Measurements from ENCODE around the gene ANKDD1B.

DNA sequence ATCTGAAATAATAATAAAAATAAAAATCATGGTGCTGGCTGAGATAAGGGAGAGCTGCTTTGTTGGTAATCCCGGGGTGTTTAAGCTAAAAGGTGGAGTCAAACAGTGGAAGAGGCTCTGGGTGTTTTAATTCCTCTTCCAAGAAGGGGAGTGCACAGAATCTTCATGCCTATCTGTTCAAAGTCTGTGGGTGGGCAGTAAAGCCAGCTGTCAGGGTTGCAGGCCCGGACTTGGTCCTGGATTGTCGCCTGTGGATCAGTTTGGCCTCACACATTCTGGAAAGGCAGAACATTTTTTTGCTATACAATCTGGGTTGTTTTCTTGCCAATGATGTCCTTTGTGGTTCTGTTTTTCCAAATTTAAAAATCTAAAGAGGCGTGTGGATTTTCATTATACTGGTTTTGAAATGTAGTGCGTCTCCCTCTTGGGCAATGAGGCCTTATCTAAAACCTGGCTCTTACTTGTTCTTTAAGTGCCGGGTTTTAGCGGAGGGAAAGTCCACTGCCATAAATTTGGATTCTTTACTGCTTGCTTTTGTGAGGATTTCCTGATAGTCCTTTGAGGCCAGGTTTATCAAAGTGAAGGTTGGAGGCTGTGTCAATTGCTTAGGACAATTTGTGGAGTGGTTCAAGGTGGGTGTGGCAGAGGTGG, 5.8 kb downstream of the ANKDD1B start:
- TF ChIP-seq CTCF (tag by site-specific recombination; IDR thresholded peaks at IDR 0.05) (no peak), ZNF785 (tag by site-specific recombination; IDR thresholded peaks at IDR 0.05) (no peak), BCL11A (tag by site-specific recombination; IDR thresholded peaks at IDR 0.05; ENCODE audit: low read depth) (no peak), ZNF423 (tag by site-specific recombination; IDR thresholded peaks at IDR 0.05) (no peak), ZNF362 (tag by site-specific recombination; IDR thresholded peaks at IDR 0.05) (no peak), YY1 (tag by site-specific recombination; IDR thresholded peaks at IDR 0.05) (no peak), ZNF398 (tag by site-specific recombination; IDR thresholded peaks at IDR 0.05) (no peak), ZNF274 (IDR thresholded peaks at IDR 0.05; ENCODE audit: low read length) (no peak), ZNF274 (tag by site-specific recombination; IDR thresholded peaks at IDR 0.05; ENCODE audit: borderline replicate concordance) (no peak), ZBTB17 (tag by site-specific recombination; IDR thresholded peaks at IDR 0.05) (no peak), ZNF140 (tag by site-specific recombination; IDR thresholded peaks at IDR 0.05) (no peak)
- TF ChIP-seq, protein P1, sequence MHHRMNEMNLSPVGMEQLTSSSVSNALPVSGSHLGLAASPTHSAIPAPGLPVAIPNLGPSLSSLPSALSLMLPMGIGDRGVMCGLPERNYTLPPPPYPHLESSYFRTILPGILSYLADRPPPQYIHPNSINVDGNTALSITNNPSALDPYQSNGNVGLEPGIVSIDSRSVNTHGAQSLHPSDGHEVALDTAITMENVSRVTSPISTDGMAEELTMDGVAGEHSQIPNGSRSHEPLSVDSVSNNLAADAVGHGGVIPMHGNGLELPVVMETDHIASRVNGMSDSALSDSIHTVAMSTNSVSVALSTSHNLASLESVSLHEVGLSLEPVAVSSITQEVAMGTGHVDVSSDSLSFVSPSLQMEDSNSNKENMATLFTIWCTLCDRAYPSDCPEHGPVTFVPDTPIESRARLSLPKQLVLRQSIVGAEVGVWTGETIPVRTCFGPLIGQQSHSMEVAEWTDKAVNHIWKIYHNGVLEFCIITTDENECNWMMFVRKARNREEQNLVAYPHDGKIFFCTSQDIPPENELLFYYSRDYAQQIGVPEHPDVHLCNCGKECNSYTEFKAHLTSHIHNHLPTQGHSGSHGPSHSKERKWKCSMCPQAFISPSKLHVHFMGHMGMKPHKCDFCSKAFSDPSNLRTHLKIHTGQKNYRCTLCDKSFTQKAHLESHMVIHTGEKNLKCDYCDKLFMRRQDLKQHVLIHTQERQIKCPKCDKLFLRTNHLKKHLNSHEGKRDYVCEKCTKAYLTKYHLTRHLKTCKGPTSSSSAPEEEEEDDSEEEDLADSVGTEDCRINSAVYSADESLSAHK (tag by site-specific recombination; IDR thresholded peaks at IDR 0.05) = no peak

All from HEK293 (cell line).